GOT3 (cell line): ENCODE results near the gene GPRC5B.

ENCODE experiments used
- DNase-seq: peaks from one replicate; lab custom pipeline; 2025; ENCODE audit warnings: mixed read lengths; lab: John Stamatoyannopoulos, UW

Gene GPRC5B

DNA sequence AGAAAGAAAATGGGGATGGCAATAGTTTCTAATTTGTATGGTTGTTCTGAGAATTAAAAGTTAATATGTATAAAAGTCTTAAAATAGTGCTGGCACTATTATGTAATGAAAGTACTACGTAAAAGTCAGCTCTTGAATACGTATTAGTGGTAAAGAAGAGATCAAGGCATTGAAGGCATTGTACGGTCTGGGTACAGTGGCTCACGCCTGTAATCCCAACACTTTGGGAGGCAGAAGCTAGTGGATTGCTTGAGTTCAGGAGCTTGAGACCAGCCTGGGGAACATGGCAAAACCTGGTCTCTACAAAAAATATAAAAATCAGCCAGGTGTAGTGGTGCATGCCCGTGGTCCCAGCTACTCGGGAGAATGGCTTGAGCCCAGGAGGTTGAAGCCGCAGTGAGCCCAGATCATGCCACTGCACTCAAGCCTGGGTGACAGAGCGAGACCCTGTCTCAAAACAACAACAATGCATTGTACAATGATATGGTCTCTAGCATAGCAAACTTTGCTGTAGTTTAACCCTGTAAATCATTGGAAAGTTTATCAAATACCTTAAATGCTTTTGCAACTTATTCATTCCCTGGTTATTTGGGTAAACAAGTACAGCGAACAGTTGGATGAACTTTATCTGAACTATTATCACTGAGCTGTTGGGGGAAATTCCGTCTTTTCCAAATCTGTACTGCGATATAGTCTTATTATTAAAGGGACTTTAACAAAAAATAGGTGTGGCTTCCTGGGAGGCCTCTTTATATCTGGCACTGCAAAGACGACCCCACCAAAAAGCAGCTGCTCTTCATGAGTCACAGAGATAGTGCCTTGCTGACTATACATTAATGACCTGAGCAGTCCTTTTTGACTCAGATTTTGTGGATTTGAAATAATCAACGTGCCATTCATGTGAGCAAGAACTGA is 73.6 kb downstream of the GPRC5B start:
- no peak for DNase-seq

DNA sequence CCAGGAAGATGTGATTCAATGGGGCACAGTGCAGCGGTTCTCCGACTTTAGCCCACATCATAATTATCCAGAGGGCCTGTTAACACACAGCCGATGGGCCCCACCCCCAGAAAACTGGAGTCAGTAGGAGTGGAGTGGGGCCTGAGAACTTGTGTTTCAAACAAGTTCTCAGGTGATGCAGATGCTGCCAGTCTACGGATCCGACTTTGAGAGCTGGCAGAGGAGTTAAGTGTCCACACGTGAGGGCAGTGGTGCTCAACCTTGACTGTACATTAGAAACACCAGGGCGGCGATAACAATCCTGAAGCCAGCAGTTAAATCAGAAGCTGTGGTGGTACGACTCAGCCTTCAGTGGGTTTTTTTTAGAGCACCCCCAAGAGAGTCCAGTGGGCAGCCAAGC is 75.0 kb downstream of the GPRC5B start:
- DNase-seq = no peak

DNA sequence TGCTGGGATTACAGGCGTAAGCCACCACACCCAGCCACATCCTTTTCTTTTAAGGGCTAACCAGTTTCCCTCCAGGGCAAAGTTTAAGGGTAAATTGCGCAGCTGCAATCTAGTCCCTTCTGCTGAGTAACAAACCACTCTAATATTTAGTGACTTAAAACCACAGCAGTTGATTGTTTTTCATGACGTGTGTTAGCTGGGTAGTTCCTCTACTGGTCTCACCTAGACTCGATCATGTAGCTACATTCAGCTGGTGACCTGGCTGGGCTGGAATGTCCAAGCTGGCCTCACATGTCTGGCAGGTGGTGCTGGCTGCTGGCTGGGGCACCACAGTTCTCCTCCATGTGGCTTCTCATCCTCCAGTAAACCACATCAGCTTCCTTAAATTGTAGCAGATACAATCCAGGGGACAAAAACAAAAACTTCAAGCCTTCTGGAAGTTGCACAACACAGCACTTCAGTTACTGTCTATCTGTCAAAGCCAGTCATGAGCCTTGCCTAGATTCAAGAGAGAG is 75.5 kb downstream of the GPRC5B start:
- DNase-seq = no peak

DNA sequence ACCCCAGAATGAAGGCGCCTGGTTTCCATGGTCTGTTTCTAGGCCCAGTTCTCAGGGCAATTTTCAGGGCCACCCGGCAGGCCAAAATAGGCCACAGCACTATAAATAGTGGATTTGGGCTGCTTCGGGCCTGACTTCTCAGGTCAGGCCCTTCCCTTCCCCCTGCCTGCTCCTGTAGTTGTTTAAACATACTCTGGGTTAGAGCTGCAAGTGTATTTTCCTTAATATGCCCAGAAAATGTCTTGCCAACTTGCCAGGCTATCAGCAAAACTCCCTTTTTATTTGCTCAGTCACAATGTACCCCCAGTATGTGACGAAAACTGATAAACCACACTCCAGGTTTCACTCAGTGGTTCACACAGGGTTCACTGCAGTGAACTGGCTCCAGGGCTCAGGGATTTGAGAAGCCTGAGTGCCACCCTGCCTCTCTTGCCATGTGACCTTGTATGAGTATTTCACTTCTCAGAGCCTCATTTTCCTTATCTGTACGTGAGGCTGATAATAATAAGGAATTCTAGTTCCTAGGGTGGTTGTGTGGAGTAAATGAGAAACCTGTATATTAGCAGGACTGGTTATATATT is 76.5 kb downstream of the GPRC5B start:
- DNase-seq = no peak
